HG03342 (cell line): Measurements from ENCODE around the gene NEURL4.

Experiments
- ATAC-seq: cut with Tn5 transposase; IDR thresholded peaks from one replicate; pipeline ENCODE4 v1.9.1; 2021; ENCODE audit warnings: mild to moderate bottlenecking, moderate library complexity; ENCODE audit not compliant: unreplicated experiment

Gene NEURL4

DNA sequence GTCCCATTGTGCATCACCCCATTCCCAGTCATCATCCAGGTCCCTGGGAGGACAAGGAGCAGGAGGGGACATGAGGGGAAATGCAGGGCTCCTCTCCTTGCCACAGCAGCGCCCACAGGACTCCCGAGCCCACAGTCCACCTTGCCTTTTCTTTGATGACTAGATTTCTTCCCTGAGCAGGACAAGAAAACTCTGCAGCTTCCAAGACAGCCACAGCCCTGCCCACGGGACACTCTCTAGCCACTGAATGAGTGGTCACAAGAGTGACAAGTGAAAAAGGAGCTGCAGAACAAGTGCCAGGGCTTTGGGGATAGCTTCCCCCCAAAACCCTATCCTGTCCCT is 4.7 kb downstream of the NEURL4 start:
- no peak for ATAC-seq

GRCh38 chr17:7323731-7324437 is 5.3 kb downstream of the NEURL4 start:
- ATAC-seq: no peak

DNA sequence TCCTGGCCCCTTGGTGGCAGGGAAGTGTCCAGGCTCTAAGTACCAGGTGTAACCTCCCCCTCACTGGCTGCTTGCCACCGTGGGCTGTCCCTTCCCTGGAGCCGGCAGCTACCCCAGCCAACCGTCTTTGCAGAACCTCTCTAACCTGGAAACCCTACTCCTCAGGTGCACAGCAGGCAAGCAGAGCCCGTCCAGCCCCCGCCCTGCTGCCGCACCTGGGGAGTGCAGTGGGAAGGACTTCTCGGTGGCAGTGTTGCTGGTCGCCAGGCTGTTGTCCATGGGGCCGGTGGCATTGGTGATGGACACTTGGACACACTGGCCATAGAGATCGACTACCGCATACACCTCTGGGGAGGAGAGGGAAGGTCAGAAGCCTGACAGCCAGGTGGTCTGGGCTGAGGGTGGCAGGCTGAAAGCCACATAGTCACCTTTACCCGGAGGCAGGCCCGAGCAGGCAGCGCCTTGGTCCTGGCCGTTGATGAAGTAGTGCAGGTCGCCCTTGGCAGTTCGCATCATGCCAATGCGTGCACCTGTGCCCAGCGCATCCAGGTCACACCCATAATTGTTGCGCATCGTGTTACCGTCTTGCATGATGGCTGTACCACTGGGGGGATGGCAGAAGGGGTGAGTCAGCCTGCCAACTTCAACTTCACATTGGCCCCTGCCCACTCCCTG is 6.5 kb downstream of the NEURL4 start:
- ATAC-seq: no peak

DNA sequence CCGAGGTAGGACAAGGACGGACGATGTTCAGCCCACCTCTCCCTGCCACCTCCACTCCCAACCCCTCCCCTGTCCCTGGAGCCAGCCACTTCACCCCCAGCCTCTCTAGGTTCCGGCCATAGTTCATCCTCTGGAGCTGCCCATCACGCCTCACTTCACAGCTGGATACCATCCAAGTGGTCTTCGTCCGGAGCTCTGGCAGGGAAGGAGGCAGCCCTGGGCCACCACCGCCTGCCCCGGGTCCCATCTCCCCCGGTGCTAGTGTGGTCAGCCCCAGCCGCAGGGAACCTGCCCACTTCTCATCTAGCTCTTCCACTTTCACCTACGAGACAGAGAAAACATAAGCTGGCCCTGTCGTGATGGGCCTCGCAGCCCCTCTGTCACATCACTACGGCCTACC is 7.7 kb downstream of the NEURL4 start:
- ATAC-seq: no peak

DNA sequence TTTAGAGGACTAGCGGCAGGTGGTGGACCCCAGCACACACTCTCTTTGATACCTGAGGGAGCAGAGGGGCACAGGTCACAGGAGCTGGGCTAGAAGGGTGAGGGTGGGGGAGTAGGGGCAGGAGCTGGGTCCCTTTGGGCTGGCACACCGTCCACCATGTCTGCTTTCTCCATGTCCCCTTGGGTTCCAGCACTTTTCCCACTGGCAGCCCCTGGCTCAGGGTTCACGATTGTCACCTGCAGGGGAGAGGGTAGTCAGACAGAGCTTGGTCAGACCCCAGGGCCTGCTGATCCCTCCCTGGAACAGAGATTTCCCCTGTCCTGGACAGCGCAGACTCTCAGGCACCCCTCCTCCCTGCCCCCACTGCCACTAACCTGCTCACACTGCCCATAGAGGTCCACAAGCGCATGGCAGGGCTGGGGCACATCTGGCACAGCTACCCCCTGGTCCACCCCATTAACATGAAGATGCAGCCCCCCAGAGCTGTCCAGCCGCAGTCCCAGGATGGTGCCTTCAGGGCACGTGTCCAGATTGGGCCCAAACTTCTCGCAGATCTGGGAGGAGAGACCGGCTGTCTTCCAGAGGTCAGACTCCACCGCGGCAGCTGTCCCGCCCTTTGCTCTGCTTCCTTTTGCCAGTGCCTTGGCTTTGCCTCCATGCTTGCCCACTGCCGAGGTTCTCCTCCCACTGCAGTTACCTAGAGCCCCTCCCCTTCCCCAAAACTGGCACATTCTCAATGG is 10.8 kb downstream of the NEURL4 start:
- ATAC-seq: no peak

DNA sequence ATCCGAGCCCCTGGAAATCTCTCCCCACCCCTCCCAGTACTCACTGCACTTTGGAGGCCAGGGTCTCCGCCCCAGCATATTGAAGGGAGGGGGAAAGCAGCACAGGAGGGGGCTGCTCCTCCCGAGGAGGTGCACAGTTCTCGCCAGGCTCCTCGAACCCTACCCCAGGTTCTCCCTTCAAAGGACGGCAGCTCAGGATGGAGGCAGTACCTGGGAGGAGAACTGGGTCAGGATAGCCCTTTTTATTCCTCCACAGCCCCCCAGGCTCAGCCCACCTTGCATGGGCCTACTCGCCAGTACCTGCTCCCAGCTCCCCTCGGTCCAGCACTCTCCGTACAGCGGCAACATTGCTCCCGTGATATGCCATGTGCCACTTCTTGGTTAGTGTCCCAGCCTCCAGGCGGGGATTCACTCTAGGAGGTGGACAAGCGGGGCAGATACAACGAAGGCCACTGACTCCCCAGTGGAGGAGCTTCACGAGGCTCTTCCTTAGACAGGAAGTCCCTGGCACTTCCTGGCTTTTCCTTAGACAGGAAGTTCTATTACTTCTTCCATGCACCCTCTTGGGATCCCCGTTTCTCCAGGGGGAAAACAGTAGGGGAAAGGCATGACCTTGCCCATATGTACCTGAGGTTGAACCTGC is 11.9 kb downstream of the NEURL4 start:
- no peak for ATAC-seq

DNA sequence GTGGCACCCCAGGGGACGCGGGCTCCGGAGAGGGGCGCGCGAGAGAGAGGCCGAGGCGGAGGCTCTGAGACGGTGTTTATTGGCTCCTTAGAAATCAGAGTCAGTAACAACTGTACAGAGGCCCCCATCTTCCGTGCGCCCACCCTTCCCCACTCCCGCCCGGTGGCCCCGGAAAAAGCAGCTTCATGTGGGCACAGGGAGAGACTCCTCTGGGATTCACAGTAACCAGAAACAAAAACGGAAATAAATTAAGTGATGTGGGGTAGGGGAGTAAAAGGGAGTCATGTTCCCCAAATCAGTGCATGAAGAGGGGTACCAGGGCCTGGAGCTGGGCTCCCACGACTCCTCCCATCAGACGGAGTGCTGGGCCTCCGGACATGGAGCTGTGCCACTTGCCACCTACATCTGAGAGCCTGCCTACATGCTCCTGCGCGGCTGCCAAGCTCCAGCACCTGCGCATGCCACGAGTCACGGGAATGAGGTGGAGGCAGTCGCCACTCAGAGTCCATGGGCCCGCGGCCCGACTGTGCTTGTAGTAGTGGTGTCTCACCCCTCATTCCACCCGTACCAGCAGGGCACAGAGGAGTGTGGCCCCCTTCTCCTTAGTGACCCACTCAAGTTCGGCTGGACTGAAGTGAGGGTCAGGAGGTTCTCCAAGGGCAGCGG is 13.4 kb downstream of the NEURL4 start:
- no peak for ATAC-seq

- peak; percentile 70 for ATAC-seq
Observed at GRCh38 chr17:7314719-7315569, 14.2 kb downstream of the NEURL4 start, which contains the start of gene GPS2. Gene GPS2 (minus strand): TSS chr17:7315360. CDS start chr17:7315052, 308 bp downstream.

DNA sequence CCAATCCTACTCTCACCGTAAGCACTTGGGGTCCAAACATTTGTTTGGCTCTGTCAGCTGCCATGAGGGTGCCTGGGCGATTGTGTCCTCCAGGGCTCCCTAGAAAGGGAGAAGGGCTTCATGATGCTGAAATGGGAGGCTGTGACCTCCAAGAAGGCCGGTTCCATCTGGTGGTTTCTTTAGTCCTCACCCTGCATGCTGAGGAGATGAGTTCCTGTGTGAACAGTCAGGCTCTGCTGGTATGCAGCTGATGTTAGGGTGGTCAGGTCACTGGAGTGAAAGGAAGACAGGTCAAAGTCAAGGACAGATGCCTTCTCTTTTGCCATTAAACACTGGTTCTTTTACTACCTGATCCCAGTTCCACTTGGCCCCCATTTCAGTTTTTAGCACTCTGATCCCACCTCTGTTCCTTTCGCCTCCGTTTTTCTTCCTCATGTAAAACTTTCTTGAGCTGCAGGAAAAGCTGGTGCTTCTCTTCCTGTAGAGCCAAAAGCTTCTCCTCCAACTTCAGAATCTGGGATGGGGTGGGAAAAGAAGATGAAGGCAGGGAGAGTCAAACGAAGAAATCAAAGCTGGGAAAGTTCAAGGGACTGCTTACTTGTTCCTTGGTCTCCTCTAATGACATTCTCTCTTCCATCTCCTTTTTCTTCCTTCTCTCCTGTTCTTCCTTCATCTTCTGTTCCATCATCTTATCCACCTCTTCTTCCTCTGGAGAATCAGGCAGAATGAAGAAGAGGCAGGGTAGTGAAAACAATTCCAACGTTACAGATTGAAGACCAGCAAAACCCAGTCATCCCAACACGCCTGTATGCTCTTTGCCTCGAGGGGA is 15.0 kb downstream of the NEURL4 start:
- no peak for ATAC-seq

DNA sequence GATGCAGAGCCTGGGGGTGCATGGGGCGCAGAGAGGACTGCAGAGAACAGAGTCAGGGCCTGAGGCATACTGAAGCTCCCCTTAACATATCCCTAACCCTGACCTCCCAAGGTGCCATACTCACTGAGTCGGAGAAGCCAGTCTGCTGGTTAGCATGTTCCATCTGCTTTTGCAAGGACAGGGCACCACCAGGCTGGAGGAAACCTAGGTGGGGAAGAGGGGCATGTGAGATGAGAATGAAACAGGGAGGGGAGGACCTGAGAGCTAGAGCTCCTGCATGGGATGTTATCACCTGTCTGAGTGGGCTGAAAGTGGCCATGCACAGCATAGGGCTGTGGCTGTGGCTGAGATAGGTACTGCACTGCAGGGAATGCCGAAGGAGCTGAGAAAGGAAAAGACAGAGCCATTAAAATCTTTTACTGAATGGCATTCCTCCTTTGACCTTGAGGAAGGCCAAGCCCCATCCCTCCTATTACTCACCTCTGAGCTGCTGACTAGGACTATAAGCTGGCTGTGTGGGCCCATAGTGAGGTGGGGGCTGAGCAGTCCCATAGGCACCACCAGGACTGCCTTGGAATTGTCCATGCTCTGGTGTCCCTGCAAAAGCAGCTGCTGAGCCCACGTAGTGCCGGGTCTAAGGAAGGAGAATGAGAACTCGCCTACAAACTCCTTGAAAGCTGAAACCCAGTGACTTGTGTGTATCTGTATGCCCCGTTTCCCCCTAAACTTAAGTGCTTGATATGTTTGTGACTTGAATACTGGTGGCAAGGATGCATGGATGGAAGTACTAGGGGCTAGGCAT is 15.8 kb downstream of the NEURL4 start:
- ATAC-seq: no peak

- no peak for ATAC-seq
Observed at GRCh38 chr17:7312432-7313087, 16.6 kb downstream of the NEURL4 start.

- ATAC-seq: no peak
Observed at GRCh38 chr17:7311110-7311705, 17.9 kb downstream of the NEURL4 start.

DNA sequence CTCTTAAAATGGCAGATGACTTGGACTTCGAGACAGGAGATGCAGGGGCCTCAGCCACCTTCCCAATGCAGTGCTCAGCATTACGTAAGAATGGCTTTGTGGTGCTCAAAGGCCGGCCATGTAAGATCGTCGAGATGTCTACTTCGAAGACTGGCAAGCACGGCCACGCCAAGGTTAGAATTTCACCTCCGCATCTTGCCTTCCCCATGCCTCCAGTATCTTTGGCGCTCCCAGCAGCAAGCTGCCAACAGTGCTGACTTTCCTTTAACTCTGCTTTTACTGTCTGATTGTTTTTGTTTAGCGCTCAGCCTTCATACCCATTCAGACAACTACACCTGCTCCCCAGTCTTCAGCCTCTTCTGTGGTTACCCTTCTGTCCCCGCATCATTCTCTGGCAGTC is 19.5 kb downstream of the NEURL4 start:
- ATAC-seq: no peak

- ATAC-seq: peak; percentile 27
Observed at GRCh38 chr17:7308625-7309433, 20.3 kb downstream of the NEURL4 start.

DNA sequence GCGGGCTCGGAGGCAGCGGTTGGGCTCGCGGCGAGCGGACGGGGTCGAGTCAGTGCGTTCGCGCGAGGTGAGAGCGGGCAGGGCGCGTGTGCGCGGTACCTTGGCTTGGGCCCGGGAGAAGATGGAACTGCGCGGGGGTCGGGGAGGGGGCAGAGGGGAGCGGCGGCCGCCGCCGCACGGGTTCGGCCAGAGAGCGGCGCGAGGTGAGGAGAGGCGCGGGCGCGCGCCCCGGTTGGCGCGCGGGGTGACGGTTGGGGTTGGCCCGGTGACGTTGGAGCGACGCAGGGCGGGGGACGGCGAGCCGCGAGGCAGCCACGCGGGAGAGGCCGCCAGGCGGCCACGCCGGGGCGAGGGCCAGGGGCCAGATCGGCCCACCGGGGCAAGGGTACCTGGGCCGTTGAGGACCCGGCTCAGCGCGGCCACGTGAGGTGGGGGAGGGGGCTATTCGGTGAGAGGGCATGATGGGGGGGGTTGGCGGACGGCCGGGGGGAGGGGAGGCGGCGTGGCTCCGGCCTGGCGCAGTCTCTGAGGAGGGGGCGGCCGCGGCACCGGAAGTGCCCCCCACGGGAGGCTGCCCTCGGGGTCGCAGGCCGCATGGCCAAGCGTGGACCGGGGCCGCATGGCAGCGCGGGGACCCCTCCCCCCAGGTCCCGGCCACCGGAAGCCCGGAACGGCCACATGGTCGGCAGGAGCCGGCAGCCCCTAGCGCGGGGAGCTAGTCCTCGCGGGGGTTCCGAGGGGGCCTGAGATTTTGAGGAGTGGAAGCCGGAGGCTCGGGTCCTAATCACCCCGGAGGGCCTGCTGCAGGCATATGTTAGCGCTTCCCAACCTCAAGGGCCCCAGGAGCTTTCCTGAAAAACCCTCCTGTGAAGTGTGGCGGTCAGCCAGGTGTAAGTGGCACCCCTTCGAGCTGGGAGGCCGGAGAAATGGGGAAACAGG is 21.2 kb downstream of the NEURL4 start:
- peak; percentile 1 for ATAC-seq
